CD4-positive, CD25-positive, alpha-beta regulatory T cell (primary cell): ENCODE measurements around the gene SLC6A19. TPM values are rescaled to one million over a fixed set of nuclear protein-coding genes. Genes with fewer than 3 reads are reported as not detected.

Experiments used
- ATAC-seq, 2 donors: fragments of 150-1000 bp; cut with Tn5 transposase; one replicate each; pipeline ENCODE4 v1.10.0; 2021; ENCODE audit warnings: low read depth in 2 of 2, moderate number of reproducible peaks in 2 of 2, moderate library complexity in 1 of 2
- DNase-seq, 3 donors: peaks; one replicate each; pipeline versions ENCODE4 v3.0.0 to v3.0.0-alpha.2; 2012 to 2022; ENCODE audit warnings: mixed read lengths in 1 of 3
- H3K27ac ChIP-seq: one replicate; pipeline ENCODE4 v1.7.0; 2013; ENCODE audit warnings: mild to moderate bottlenecking, low read length; ENCODE audit not compliant: insufficient read depth, poor library complexity, severe bottlenecking
- H3K27me3 ChIP-seq: one replicate; pipeline ENCODE4 v1.7.0; 2013; ENCODE audit warnings: low read length; ENCODE audit not compliant: control insufficient read depth, insufficient read depth
- H3K36me3 ChIP-seq: one replicate; pipeline ENCODE4 v1.7.0; 2013; ENCODE audit warnings: mild to moderate bottlenecking, low read length, moderate library complexity; ENCODE audit not compliant: control insufficient read depth, insufficient read depth
- H3K4me1 ChIP-seq: 2 replicates; pipeline ENCODE4 v1.7.0; 2013; ENCODE audit warnings: mild to moderate bottlenecking, low read length; ENCODE audit not compliant: insufficient read depth, control insufficient read depth, poor library complexity, severe bottlenecking
- H3K4me3 ChIP-seq: one replicate; pipeline ENCODE4 v1.7.0; 2013; ENCODE audit warnings: low read depth, mild to moderate bottlenecking, low read length, moderate library complexity
- H3K9me3 ChIP-seq, 2 experiments: 1 replicate in 1 of 2; 2 replicates in 1 of 2; pipeline ENCODE4 v1.7.0; 2013; ENCODE audit warnings: low read length in 2 of 2, mild to moderate bottlenecking in 1 of 2, moderate library complexity in 1 of 2; ENCODE audit not compliant: control insufficient read depth in 2 of 2
- H3K27ac Mint-ChIP-seq, 3 donors: one replicate each; pipeline ENCODE4 v1.8.0; 2020 to 2022; ENCODE audit warnings: mild to moderate bottlenecking in 3 of 3, mixed read lengths in 3 of 3, moderate library complexity in 2 of 3
- H3K27me3 Mint-ChIP-seq: one replicate; pipeline ENCODE4 v1.8.0; 2022; ENCODE audit warnings: mild to moderate bottlenecking, mixed read lengths
- H3K36me3 Mint-ChIP-seq: one replicate; pipeline ENCODE4 v1.8.0; 2020; ENCODE audit warnings: mixed read lengths
- H3K4me1 Mint-ChIP-seq, 4 donors: one replicate each; pipeline ENCODE4 v1.8.0; 2020 to 2022; ENCODE audit warnings: mixed read lengths in 4 of 4, mild to moderate bottlenecking in 1 of 4
- H3K4me3 Mint-ChIP-seq, 4 donors: one replicate each; pipeline ENCODE4 v1.8.0; 2020 to 2022; ENCODE audit warnings: mild to moderate bottlenecking in 4 of 4, mixed read lengths in 4 of 4, moderate library complexity in 3 of 4
- H3K9me3 Mint-ChIP-seq, 7 donors: one replicate each; pipeline ENCODE4 v1.8.0; 2020 to 2022; ENCODE audit warnings: mixed read lengths in 7 of 7, mild to moderate bottlenecking in 3 of 7, moderate library complexity in 2 of 7
- polyA plus RNA-seq, 4 donors: library from polyadenylated mRNA; unstranded; fragments of 300-500 nt; fragmentation: Illumina TruSeq; gene quantifications; one replicate each; pipeline ENCODE4 v1.2.3, GENCODE V29; 2021
- total RNA-seq: library from RNA; stranded (reverse); gene quantifications from one replicate; pipeline ENCODE4 v1.2.3, GENCODE V29; 2022

Gene SLC6A19
- total and polyA plus RNA-seq, 5 donors from 2014 or later: not detected

GRCh38 chr5:1178529-1179382 lies 22.6 kb upstream of the SLC6A19 start:
- Mint-ChIP-seq H3K9me3 (no peaks in the 10 kb centered on the region), H3K4me1 (no peaks in the 10 kb centered on the region), H3K27me3 (peaks cover 5% of the 10 kb centered on the region), H3K36me3 (no peaks in the 10 kb centered on the region), H3K4me3 (no peak overlapping the region), H3K27ac (no peak overlapping the region)
- Histone ChIP-seq H3K4me1 (no peaks in the 10 kb centered on the region), H3K27ac (no peak overlapping the region), H3K27me3 (no peaks in the 10 kb centered on the region), H3K36me3 (no peaks in the 10 kb centered on the region), H3K9me3 (no peaks in the 10 kb centered on the region), H3K4me3 (no peak overlapping the region)
- no peak for DNase-seq
- no peak for ATAC-seq

DNA sequence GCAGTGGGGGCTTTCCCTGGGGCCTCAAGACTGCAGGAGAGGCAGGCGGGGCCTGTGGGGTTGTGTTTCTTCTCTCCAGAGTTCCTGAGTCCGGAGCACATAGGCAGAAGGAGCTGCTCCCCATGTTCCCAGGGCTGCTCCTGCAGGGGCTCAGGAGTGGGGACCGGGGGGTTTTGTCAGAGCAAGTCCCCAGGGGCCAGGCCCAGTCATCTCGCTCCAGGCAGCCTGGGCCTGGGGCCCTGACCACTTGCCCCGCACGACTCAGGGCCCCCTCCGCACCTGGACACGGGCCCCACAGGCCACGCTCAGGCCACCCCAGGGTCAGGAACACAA lies 22.0 kb upstream of the SLC6A19 start:
- H3K4me3 ChIP-seq: no peak overlapping the region
- DNase-seq (no peak), ATAC-seq (no peak)
- H3K4me1 ChIP-seq: no peaks in the 10 kb centered on the region
- no peaks in the 10 kb centered on the region for H3K9me3 Mint-ChIP-seq
- H3K36me3 ChIP-seq: no peaks in the 10 kb centered on the region
- no peaks in the 10 kb centered on the region for H3K9me3 ChIP-seq
- H3K36me3 Mint-ChIP-seq: no peaks in the 10 kb centered on the region
- peaks cover 2% of the 10 kb centered on the region for H3K27me3 Mint-ChIP-seq
- H3K27ac ChIP-seq: no peak overlapping the region
- no peak overlapping the region for H3K4me3 Mint-ChIP-seq
- no peak overlapping the region for H3K27ac Mint-ChIP-seq
- no peaks in the 10 kb centered on the region for H3K4me1 Mint-ChIP-seq
- no peaks in the 10 kb centered on the region for H3K27me3 ChIP-seq

GRCh38 chr5:1180096-1180495 lies 21.3 kb upstream of the SLC6A19 start:
- no peaks in the 10 kb centered on the region for H3K4me1 ChIP-seq
- no peaks in the 10 kb centered on the region for H3K27me3 ChIP-seq
- H3K4me3 Mint-ChIP-seq: no peak overlapping the region
- no peaks in the 10 kb centered on the region for H3K9me3 ChIP-seq
- no peaks in the 10 kb centered on the region for H3K27me3 Mint-ChIP-seq
- no peak overlapping the region for H3K27ac ChIP-seq
- H3K4me1 Mint-ChIP-seq: no peaks in the 10 kb centered on the region
- H3K4me3 ChIP-seq: no peak overlapping the region
- H3K9me3 Mint-ChIP-seq: no peaks in the 10 kb centered on the region
- DNase-seq (no peak), ATAC-seq (no peak)
- H3K27ac Mint-ChIP-seq: no peak overlapping the region
- H3K36me3 ChIP-seq: no peaks in the 10 kb centered on the region
- H3K36me3 Mint-ChIP-seq: no peaks in the 10 kb centered on the region

DNA sequence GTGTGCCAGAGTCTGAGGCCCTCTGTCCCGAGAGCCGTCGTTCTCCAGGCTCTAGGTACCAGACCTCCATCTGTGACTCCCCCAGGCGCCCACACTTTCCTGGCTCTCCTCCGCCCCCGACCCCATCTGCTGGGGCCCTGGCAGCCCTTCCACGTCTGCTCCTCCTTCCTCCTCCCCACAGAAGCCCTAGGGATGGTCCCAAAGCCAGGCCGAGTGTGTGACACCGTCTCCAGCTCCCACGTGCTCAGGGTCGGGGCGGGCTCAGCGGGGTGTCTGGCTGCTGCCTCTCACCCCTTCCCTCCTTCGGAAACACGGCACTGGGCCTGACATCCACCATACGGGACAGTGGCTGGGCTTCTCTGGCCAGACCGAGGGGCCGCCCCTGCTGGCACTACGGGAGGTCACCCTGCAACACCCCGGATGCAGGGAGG lies 20.5 kb upstream of the SLC6A19 start:
- Histone ChIP-seq H3K36me3 (no peaks in the 10 kb centered on the region), H3K4me1 (no peaks in the 10 kb centered on the region), H3K9me3 (no peaks in the 10 kb centered on the region), H3K27me3 (no peaks in the 10 kb centered on the region), H3K27ac (no peak overlapping the region), H3K4me3 (no peak overlapping the region)
- DNase-seq (no peak), ATAC-seq (no peak)
- Mint-ChIP-seq H3K4me3 (no peak overlapping the region), H3K9me3 (no peaks in the 10 kb centered on the region), H3K4me1 (no peaks in the 10 kb centered on the region), H3K27me3 (no peaks in the 10 kb centered on the region), H3K27ac (no peak overlapping the region), H3K36me3 (no peaks in the 10 kb centered on the region)

- Mint-ChIP-seq H3K9me3 (no peaks in the 10 kb centered on the region), H3K27ac (no peak overlapping the region), H3K4me1 (no peaks in the 10 kb centered on the region), H3K36me3 (no peaks in the 10 kb centered on the region), H3K4me3 (no peak overlapping the region), H3K27me3 (no peaks in the 10 kb centered on the region)
- Histone ChIP-seq H3K4me1 (no peaks in the 10 kb centered on the region), H3K27me3 (no peaks in the 10 kb centered on the region), H3K27ac (no peak overlapping the region), H3K4me3 (no peak overlapping the region), H3K9me3 (no peaks in the 10 kb centered on the region), H3K36me3 (no peaks in the 10 kb centered on the region)
- no peak for DNase-seq
- ATAC-seq: no peak
These were observed 19.7 kb upstream of the SLC6A19 start for GRCh38 chr5:1181451-1182359.

DNA sequence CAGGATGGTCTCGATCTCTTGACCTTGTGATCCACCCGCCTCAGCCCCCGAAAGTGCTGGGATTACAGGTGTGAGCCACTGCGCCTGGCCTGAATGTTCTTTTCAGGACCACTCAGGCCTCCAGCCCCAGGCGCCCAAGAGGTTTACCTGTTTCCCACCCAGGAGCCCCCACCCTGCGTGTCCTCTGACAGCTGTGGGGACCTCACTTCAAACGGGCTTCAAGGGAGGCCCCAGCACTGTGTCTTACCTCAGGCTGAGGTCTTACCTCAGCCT lies 19.1 kb upstream of the SLC6A19 start:
- no peaks in the 10 kb centered on the region for H3K27me3 ChIP-seq
- no peaks in the 10 kb centered on the region for H3K9me3 ChIP-seq
- DNase-seq: no peak
- no peak overlapping the region for H3K27ac Mint-ChIP-seq
- H3K36me3 Mint-ChIP-seq: no peaks in the 10 kb centered on the region
- H3K9me3 Mint-ChIP-seq: no peaks in the 10 kb centered on the region
- no peak for ATAC-seq
- H3K4me3 ChIP-seq: no peak overlapping the region
- H3K27me3 Mint-ChIP-seq: no peaks in the 10 kb centered on the region
- H3K4me1 Mint-ChIP-seq: no peaks in the 10 kb centered on the region
- no peaks in the 10 kb centered on the region for H3K36me3 ChIP-seq
- H3K27ac ChIP-seq: no peak overlapping the region
- no peak overlapping the region for H3K4me3 Mint-ChIP-seq
- H3K4me1 ChIP-seq: no peaks in the 10 kb centered on the region

- Mint-ChIP-seq H3K27me3 (no peaks in the 10 kb centered on the region), H3K9me3 (no peaks in the 10 kb centered on the region), H3K4me3 (no peak overlapping the region), H3K27ac (no peak overlapping the region), H3K4me1 (no peaks in the 10 kb centered on the region), H3K36me3 (no peaks in the 10 kb centered on the region)
- H3K4me1 ChIP-seq: no peaks in the 10 kb centered on the region
- ATAC-seq (no peak), DNase-seq (no peak)
- H3K27ac ChIP-seq: no peak overlapping the region
- H3K27me3 ChIP-seq: no peaks in the 10 kb centered on the region
- H3K4me3 ChIP-seq: no peak overlapping the region
- no peaks in the 10 kb centered on the region for H3K36me3 ChIP-seq
- no peaks in the 10 kb centered on the region for H3K9me3 ChIP-seq
These were observed 18.6 kb upstream of the SLC6A19 start for GRCh38 chr5:1182633-1183423.
